ENCODE data around the gene PPFIA4.
A peak's percentile ranks its signal among the peaks of the same experiment; 100 is the strongest.

The PPFIA4 gene

GRCh38 chr1:203066965-203067364 is 40.7 kb downstream of the PPFIA4 start:
- H3K9me3 ChIP-seq, result no peaks in the 10 kb centered on the region
- H3K36me3 ChIP-seq, result peaks cover 9% of the 10 kb centered on the region
- TF ChIP-seq, protein P1, sequence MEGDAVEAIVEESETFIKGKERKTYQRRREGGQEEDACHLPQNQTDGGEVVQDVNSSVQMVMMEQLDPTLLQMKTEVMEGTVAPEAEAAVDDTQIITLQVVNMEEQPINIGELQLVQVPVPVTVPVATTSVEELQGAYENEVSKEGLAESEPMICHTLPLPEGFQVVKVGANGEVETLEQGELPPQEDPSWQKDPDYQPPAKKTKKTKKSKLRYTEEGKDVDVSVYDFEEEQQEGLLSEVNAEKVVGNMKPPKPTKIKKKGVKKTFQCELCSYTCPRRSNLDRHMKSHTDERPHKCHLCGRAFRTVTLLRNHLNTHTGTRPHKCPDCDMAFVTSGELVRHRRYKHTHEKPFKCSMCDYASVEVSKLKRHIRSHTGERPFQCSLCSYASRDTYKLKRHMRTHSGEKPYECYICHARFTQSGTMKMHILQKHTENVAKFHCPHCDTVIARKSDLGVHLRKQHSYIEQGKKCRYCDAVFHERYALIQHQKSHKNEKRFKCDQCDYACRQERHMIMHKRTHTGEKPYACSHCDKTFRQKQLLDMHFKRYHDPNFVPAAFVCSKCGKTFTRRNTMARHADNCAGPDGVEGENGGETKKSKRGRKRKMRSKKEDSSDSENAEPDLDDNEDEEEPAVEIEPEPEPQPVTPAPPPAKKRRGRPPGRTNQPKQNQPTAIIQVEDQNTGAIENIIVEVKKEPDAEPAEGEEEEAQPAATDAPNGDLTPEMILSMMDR (IDR thresholded peaks at IDR 0.05), result no peak
- peaks cover 39 to 40% of the 10 kb centered on the region in 2 experiments for H3K4me1 ChIP-seq (ENCODE audit: control insufficient read depth in 1 of 2, insufficient read depth in 1 of 2, low read depth in 1 of 2, low read length in 1 of 2)
- H3K27ac ChIP-seq, result no peak overlapping the region
- H3K4me3 ChIP-seq (ENCODE audit: low read depth in 1 of 2, low read length in 1 of 2), result no peak overlapping the region
- no peaks in the 10 kb centered on the region for H3K27me3 ChIP-seq

DNA sequence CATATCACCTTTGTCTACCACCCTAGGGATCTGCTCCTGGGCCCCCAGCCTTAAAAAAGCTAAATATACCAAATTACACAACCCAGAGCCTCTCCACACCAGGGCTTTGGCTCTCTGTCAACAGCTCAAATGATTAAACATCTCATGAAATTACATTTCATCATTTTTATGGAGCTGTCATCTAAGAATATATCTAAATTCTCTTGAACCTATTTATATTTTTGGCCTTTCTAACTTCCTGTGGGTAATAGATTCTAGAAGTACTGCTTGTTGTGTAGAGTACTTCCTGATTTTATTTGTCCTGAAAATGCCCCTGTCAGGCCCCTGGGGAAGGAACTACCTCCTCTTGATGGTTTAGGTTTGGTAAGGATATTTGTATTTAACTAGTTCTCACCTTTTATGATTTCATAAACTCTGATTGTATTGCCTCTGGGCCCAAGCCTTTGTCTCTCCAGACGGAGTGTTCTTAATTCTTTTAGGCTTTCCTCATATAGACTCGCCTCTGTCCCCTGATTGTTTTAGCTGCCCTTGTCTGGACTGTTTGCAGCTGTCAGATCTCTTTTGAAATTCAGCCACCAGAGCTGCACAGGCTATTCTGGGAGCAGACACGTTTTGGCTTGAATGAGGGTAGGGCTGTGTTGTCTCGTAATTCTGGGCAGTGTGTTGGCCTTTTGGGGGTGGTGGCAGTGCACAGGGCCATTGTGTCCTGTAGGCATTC is 42.9 kb downstream of the PPFIA4 start:
- peaks cover 15% of the 10 kb centered on the region for H3K36me3 ChIP-seq
- H3K9me3 ChIP-seq, result no peaks in the 10 kb centered on the region
- H3K4me1 ChIP-seq (ENCODE audit: control insufficient read depth in 1 of 2, insufficient read depth in 1 of 2, low read depth in 1 of 2, low read length in 1 of 2), result peaks cover 20 to 22% of the 10 kb centered on the region in 2 experiments
- TF ChIP-seq, protein P1 (IDR thresholded peaks at IDR 0.05), result no peak
- peak overlapping the region in 1 of 2 experiments; percentile 10 for H3K4me3 ChIP-seq (ENCODE audit: low read depth in 1 of 2, low read length in 1 of 2)
- peak overlapping the region; percentile 77 for H3K27ac ChIP-seq
- no peaks in the 10 kb centered on the region for H3K27me3 ChIP-seq

GRCh38 chr1:203072002-203072602 is 45.8 kb downstream of the PPFIA4 start:
- Histone ChIP-seq H3K4me3 (ENCODE audit: low read depth in 1 of 2, low read length in 1 of 2) (no peak overlapping the region), H3K27ac (no peak overlapping the region), H3K27me3 (no peaks in the 10 kb centered on the region), H3K4me1 (ENCODE audit: control insufficient read depth in 1 of 2, insufficient read depth in 1 of 2, low read depth in 1 of 2, low read length in 1 of 2) (peaks cover 39 to 42% of the 10 kb centered on the region in 2 experiments), H3K36me3 (peaks cover 12% of the 10 kb centered on the region), H3K9me3 (no peaks in the 10 kb centered on the region)
- TF ChIP-seq, protein P1 (IDR thresholded peaks at IDR 0.05), result no peak

GRCh38 chr1:203072911-203073310 is 46.6 kb downstream of the PPFIA4 start:
- Histone ChIP-seq H3K9me3 (no peaks in the 10 kb centered on the region), H3K27me3 (no peaks in the 10 kb centered on the region), H3K36me3 (peaks cover 12% of the 10 kb centered on the region), H3K4me3 (ENCODE audit: low read depth in 1 of 2, low read length in 1 of 2) (no peak overlapping the region), H3K4me1 (ENCODE audit: control insufficient read depth in 1 of 2, insufficient read depth in 1 of 2, low read depth in 1 of 2, low read length in 1 of 2) (peaks cover 39 to 42% of the 10 kb centered on the region in 2 experiments), H3K27ac (no peak overlapping the region)
- TF ChIP-seq, protein P1 (IDR thresholded peaks at IDR 0.05), result no peak

- Histone ChIP-seq H3K27ac (no peak overlapping the region), H3K36me3 (peaks cover 16% of the 10 kb centered on the region)
- TF ChIP-seq, protein P1 (IDR thresholded peaks at IDR 0.05), result no peak
Measured at GRCh38 chr1:203073469-203073868, 47.2 kb downstream of the PPFIA4 start.

More at GRCh38 chr1:203073469-203073868, 47.2 kb downstream of the PPFIA4 start:
- Histone ChIP-seq H3K4me3 (ENCODE audit: low read depth in 1 of 2, low read length in 1 of 2) (no peak overlapping the region), H3K27me3 (no peaks in the 10 kb centered on the region), H3K9me3 (no peaks in the 10 kb centered on the region), H3K4me1 (ENCODE audit: control insufficient read depth in 1 of 2, insufficient read depth in 1 of 2, low read depth in 1 of 2, low read length in 1 of 2) (peaks cover 38 to 39% of the 10 kb centered on the region in 2 experiments)

Measured in neutrophil (primary cell).